ENCODE results near the gene PNMA6E. TPM values are rescaled to one million over a fixed set of nuclear protein-coding genes. Genes with fewer than 3 reads are reported as not detected.
"Not testable (repeated sequence)": the region's sequence is repeated elsewhere in the genome, so short reads cannot be mapped to it uniquely, and the experiment has no call there.

The PNMA6E gene
- polyA plus RNA-seq, 6 donors from 2014 or later, result not detected

- H3K27ac Mint-ChIP-seq, result no peak overlapping the region
- no peaks in the 10 kb centered on the region for H3K36me3 Mint-ChIP-seq
- peaks cover 8 to 16% (median 12%) of the 10 kb centered on the region in 3 donors for H3K4me1 Mint-ChIP-seq
- H3K9me3 Mint-ChIP-seq, result peaks cover 0 to 2% (median 0%) of the 10 kb centered on the region in 7 donors
- peaks cover 0 to 8% (median 0%) of the 10 kb centered on the region in 3 donors for H3K27me3 Mint-ChIP-seq
- ATAC-seq (ENCODE audit: low read depth in 2 of 2) (no peak), DNase-seq (no peak)
- H3K4me3 Mint-ChIP-seq, result peak overlapping the region in 4 of 8 donors; percentile 67 to 85 (median 78)
Observed at GRCh38 chrX:153410373-153410772, 9.2 kb upstream of the PNMA6E start.

- Mint-ChIP-seq H3K27ac (no peak overlapping the region), H3K36me3 (no peaks in the 10 kb centered on the region), H3K4me3 (no peak overlapping the region), H3K9me3 (peaks cover 0 to 2% (median 0%) of the 10 kb centered on the region in 7 donors), H3K4me1 (peaks cover 8 to 18% (median 12%) of the 10 kb centered on the region in 3 donors), H3K27me3 (peaks cover 0 to 8% (median 0%) of the 10 kb centered on the region in 3 donors)
- DNase-seq (no peak), ATAC-seq (ENCODE audit: low read depth in 2 of 2) (no peak)
Observed at GRCh38 chrX:153409414-153410101, 8.4 kb upstream of the PNMA6E start.

GRCh38 chrX:153408871-153409351, 7.8 kb upstream of the PNMA6E start:
- ATAC-seq (ENCODE audit: low read depth in 2 of 2), result no peak
- Mint-ChIP-seq H3K36me3 (no peaks in the 10 kb centered on the region), H3K27me3 (peaks cover 0 to 8% (median 0%) of the 10 kb centered on the region in 3 donors), H3K4me3 (no peak overlapping the region), H3K27ac (no peak overlapping the region), H3K4me1 (peaks cover 8 to 18% (median 12%) of the 10 kb centered on the region in 3 donors), H3K9me3 (peaks cover 0 to 2% (median 0%) of the 10 kb centered on the region in 7 donors)
- no peak for DNase-seq

GRCh38 chrX:153408221-153408721, 7.1 kb upstream of the PNMA6E start:
- Mint-ChIP-seq H3K27ac (no peak overlapping the region), H3K36me3 (no peaks in the 10 kb centered on the region), H3K9me3 (peaks cover 0 to 2% (median 0%) of the 10 kb centered on the region in 7 donors), H3K4me3 (no peak overlapping the region), H3K4me1 (peaks cover 8 to 18% (median 12%) of the 10 kb centered on the region in 3 donors), H3K27me3 (peaks cover 0 to 8% (median 0%) of the 10 kb centered on the region in 3 donors)
- no peak for DNase-seq
- ATAC-seq (ENCODE audit: low read depth in 2 of 2), result no peak

GRCh38 chrX:153407736-153408135, 6.6 kb upstream of the PNMA6E start:
- Mint-ChIP-seq H3K4me1 (peaks cover 8 to 18% (median 12%) of the 10 kb centered on the region in 3 donors), H3K27me3 (peaks cover 0 to 8% (median 0%) of the 10 kb centered on the region in 3 donors), H3K27ac (no peak overlapping the region), H3K9me3 (peaks cover 0 to 2% (median 0%) of the 10 kb centered on the region in 7 donors), H3K36me3 (no peaks in the 10 kb centered on the region), H3K4me3 (no peak overlapping the region)
- no peak for DNase-seq
- ATAC-seq (ENCODE audit: low read depth in 2 of 2), result no peak

- Mint-ChIP-seq H3K4me1 (peaks cover 2 to 10% (median 5%) of the 10 kb centered on the region in 3 donors), H3K36me3 (no peaks in the 10 kb centered on the region), H3K27ac (no peak overlapping the region), H3K4me3 (peak overlapping the region in 1 of 8 donors; percentile 41), H3K9me3 (peaks cover 0 to 4% (median 2%) of the 10 kb centered on the region in 7 donors), H3K27me3 (peaks cover 0 to 4% (median 2%) of the 10 kb centered on the region in 3 donors)
- ATAC-seq (ENCODE audit: low read depth in 2 of 2) (no peak), DNase-seq (no peak)
Observed at GRCh38 chrX:153406903-153407302, 5.8 kb upstream of the PNMA6E start.

GRCh38 chrX:153406011-153406410, 4.9 kb upstream of the PNMA6E start:
- H3K27me3 Mint-ChIP-seq, result peaks cover 0 to 4% (median 0%) of the 10 kb centered on the region in 3 donors
- H3K9me3 Mint-ChIP-seq, result peaks cover 0 to 10% (median 4%) of the 10 kb centered on the region in 7 donors
- peaks cover 0 to 8% (median 3%) of the 10 kb centered on the region in 3 donors for H3K4me1 Mint-ChIP-seq
- no peak overlapping the region for H3K27ac Mint-ChIP-seq
- ATAC-seq (ENCODE audit: low read depth in 2 of 2), result no peak
- no peak for DNase-seq
- H3K36me3 Mint-ChIP-seq, result no peaks in the 10 kb centered on the region
- no peak overlapping the region for H3K4me3 Mint-ChIP-seq

GRCh38 chrX:153405426-153405825, 4.3 kb upstream of the PNMA6E start:
- Mint-ChIP-seq H3K36me3 (no peaks in the 10 kb centered on the region), H3K4me3 (no peak overlapping the region), H3K27me3 (peaks cover 0 to 4% (median 0%) of the 10 kb centered on the region in 3 donors), H3K4me1 (peaks cover 0 to 3% (median 0%) of the 10 kb centered on the region in 3 donors), H3K9me3 (peaks cover 0 to 10% (median 4%) of the 10 kb centered on the region in 7 donors), H3K27ac (no peak overlapping the region)
- DNase-seq (no peak), ATAC-seq (ENCODE audit: low read depth in 2 of 2) (no peak)

- H3K4me1 Mint-ChIP-seq; H3K27ac Mint-ChIP-seq; H3K4me3 Mint-ChIP-seq; DNase-seq; H3K27me3 Mint-ChIP-seq; ATAC-seq (ENCODE audit: low read depth in 2 of 2); H3K36me3 Mint-ChIP-seq: not testable (repeated sequence)
- peaks cover 0 to 10% (median 4%) of the 10 kb centered on the region in 7 donors for H3K9me3 Mint-ChIP-seq
Observed at GRCh38 chrX:153404333-153404732, 3.2 kb upstream of the PNMA6E start.

GRCh38 chrX:153400146-153401132, 711 bp downstream of the PNMA6E start:
- peaks cover 0 to 10% (median 4%) of the 10 kb centered on the region in 7 donors for H3K9me3 Mint-ChIP-seq
- ATAC-seq (ENCODE audit: low read depth in 2 of 2) (peak; percentile 28 to 42), DNase-seq (no peak)
- H3K4me1 Mint-ChIP-seq, result peaks cover 0 to 2% (median 0%) of the 10 kb centered on the region in 3 donors
- no peaks in the 10 kb centered on the region for H3K36me3 Mint-ChIP-seq
- H3K27me3 Mint-ChIP-seq, result peaks cover 0 to 6% (median 5%) of the 10 kb centered on the region in 3 donors
- peak overlapping the region in 1 of 6 donors; percentile 57 for H3K27ac Mint-ChIP-seq
- H3K4me3 Mint-ChIP-seq, result no peak overlapping the region

GRCh38 chrX:153398275-153398960, 2.7 kb downstream of the PNMA6E start:
- DNase-seq (no peak), ATAC-seq (ENCODE audit: low read depth in 2 of 2) (no peak)
- Mint-ChIP-seq H3K4me3 (no peak overlapping the region), H3K36me3 (no peaks in the 10 kb centered on the region), H3K4me1 (no peaks in the 10 kb centered on the region), H3K27me3 (peaks cover 0 to 8% (median 5%) of the 10 kb centered on the region in 3 donors), H3K9me3 (peaks cover 0 to 10% (median 4%) of the 10 kb centered on the region in 7 donors), H3K27ac (no peak overlapping the region)

- no peaks in the 10 kb centered on the region for H3K4me1 Mint-ChIP-seq
- H3K9me3 Mint-ChIP-seq, result peaks cover 0 to 10% (median 4%) of the 10 kb centered on the region in 7 donors
- H3K4me3 Mint-ChIP-seq, result no peak overlapping the region
Observed at GRCh38 chrX:153397256-153397960, 3.7 kb downstream of the PNMA6E start.

More at GRCh38 chrX:153397256-153397960, 3.7 kb downstream of the PNMA6E start:
- Mint-ChIP-seq H3K36me3 (no peaks in the 10 kb centered on the region), H3K27me3 (peaks cover 0 to 7% (median 5%) of the 10 kb centered on the region in 3 donors), H3K27ac (no peak overlapping the region)
- no peak for DNase-seq
- no peak for ATAC-seq (ENCODE audit: low read depth in 2 of 2)

All from naive B cell (primary cell).